GM21360 (cell line): ENCODE results near the gene ATP1A2.
"Not testable (repeated sequence)": the region's sequence is repeated elsewhere in the genome, so short reads cannot be mapped to it uniquely, and the experiment has no call there.

Source experiments
- ATAC-seq: cut with Tn5 transposase; IDR thresholded peaks from one replicate; pipeline ENCODE4 v1.9.1; 2021; ENCODE audit warnings: mild to moderate bottlenecking, moderate library complexity; ENCODE audit not compliant: unreplicated experiment

The ATP1A2 gene

GRCh38 chr1:160122978-160123495 lies 7.5 kb downstream of the ATP1A2 start:
- ATAC-seq: no peak

- ATAC-seq: no peak
Measured at GRCh38 chr1:160123726-160124125, 8.2 kb downstream of the ATP1A2 start.

GRCh38 chr1:160124705-160125478 lies 9.3 kb downstream of the ATP1A2 start:
- ATAC-seq: no peak

GRCh38 chr1:160125746-160126145 lies 10.2 kb downstream of the ATP1A2 start:
- no peak for ATAC-seq

- not testable (repeated sequence) for ATAC-seq
Measured at GRCh38 chr1:160126342-160126741, 10.8 kb downstream of the ATP1A2 start.

- ATAC-seq: no peak
Measured at GRCh38 chr1:160127381-160127780, 11.8 kb downstream of the ATP1A2 start.

- no peak for ATAC-seq
Measured at GRCh38 chr1:160127865-160128523, 12.4 kb downstream of the ATP1A2 start.

GRCh38 chr1:160128636-160129035 lies 13.1 kb downstream of the ATP1A2 start:
- no peak for ATAC-seq

- ATAC-seq: no peak
Measured at GRCh38 chr1:160129046-160129445, 13.5 kb downstream of the ATP1A2 start.

GRCh38 chr1:160129558-160129957 lies 14.0 kb downstream of the ATP1A2 start:
- ATAC-seq: no peak

- no peak for ATAC-seq
Measured at GRCh38 chr1:160129966-160130365, 14.4 kb downstream of the ATP1A2 start.

- ATAC-seq: no peak
Measured at GRCh38 chr1:160130486-160130885, 14.9 kb downstream of the ATP1A2 start.

GRCh38 chr1:160130939-160131338 lies 15.4 kb downstream of the ATP1A2 start:
- ATAC-seq: no peak

GRCh38 chr1:160131803-160132565 lies 16.4 kb downstream of the ATP1A2 start:
- no peak for ATAC-seq

- ATAC-seq: no peak
Measured at GRCh38 chr1:160133990-160134770, 18.6 kb downstream of the ATP1A2 start.

- no peak for ATAC-seq
Measured at GRCh38 chr1:160134791-160135572, 19.4 kb downstream of the ATP1A2 start.

GRCh38 chr1:160136121-160136925 lies 20.8 kb downstream of the ATP1A2 start:
- no peak for ATAC-seq

GRCh38 chr1:160136926-160137200 lies 21.3 kb downstream of the ATP1A2 start:
- ATAC-seq: no peak

GRCh38 chr1:160137216-160137862 lies 21.8 kb downstream of the ATP1A2 start:
- ATAC-seq: no peak
